ENCODE results near the gene MOB2.

MOB2 gene

GRCh38 chr11:1484695-1485503 is 1.7 kb downstream of the MOB2 start:
- DNase-seq (ENCODE audit: low read depth): no peak

GRCh38 chr11:1484061-1484671 is 2.4 kb downstream of the MOB2 start:
- no peak for DNase-seq (ENCODE audit: low read depth)

GRCh38 chr11:1483445-1483961 is 3.1 kb downstream of the MOB2 start:
- no peak for DNase-seq (ENCODE audit: low read depth)

- no peak for DNase-seq (ENCODE audit: low read depth)
These were observed 3.8 kb downstream of the MOB2 start for GRCh38 chr11:1482581-1483444.

GRCh38 chr11:1481861-1482441 is 4.6 kb downstream of the MOB2 start:
- DNase-seq (ENCODE audit: low read depth): no peak

- DNase-seq (ENCODE audit: low read depth): no peak
These were observed 5.1 kb downstream of the MOB2 start for GRCh38 chr11:1481483-1481825.

GRCh38 chr11:1480555-1481482 is 5.8 kb downstream of the MOB2 start:
- DNase-seq (ENCODE audit: low read depth): no peak

GRCh38 chr11:1480191-1480554 is 6.4 kb downstream of the MOB2 start:
- no peak for DNase-seq (ENCODE audit: low read depth)

- DNase-seq (ENCODE audit: low read depth): no peak
These were observed 6.9 kb downstream of the MOB2 start for GRCh38 chr11:1479678-1480118.

GRCh38 chr11:1479006-1479677 is 7.4 kb downstream of the MOB2 start:
- no peak for DNase-seq (ENCODE audit: low read depth)

- no peak for DNase-seq (ENCODE audit: low read depth)
These were observed 8.0 kb downstream of the MOB2 start for GRCh38 chr11:1478544-1478943.

- DNase-seq (ENCODE audit: low read depth): no peak
These were observed 8.6 kb downstream of the MOB2 start for GRCh38 chr11:1478011-1478410.

- no peak for DNase-seq (ENCODE audit: low read depth)
These were observed 9.4 kb downstream of the MOB2 start for GRCh38 chr11:1476940-1477736.

GRCh38 chr11:1475841-1476240 is 10.7 kb downstream of the MOB2 start:
- no peak for DNase-seq (ENCODE audit: low read depth)

GRCh38 chr11:1473786-1474185 is 12.8 kb downstream of the MOB2 start:
- no peak for DNase-seq (ENCODE audit: low read depth)

- DNase-seq (ENCODE audit: low read depth): no peak
These were observed 13.5 kb downstream of the MOB2 start for GRCh38 chr11:1473011-1473628.

GRCh38 chr11:1472180-1473005 is 14.2 kb downstream of the MOB2 start:
- DNase-seq (ENCODE audit: low read depth): no peak

- no peak for DNase-seq (ENCODE audit: low read depth)
These were observed 14.8 kb downstream of the MOB2 start for GRCh38 chr11:1471736-1472135.

All from activated gamma-delta T cell treated with anti-CD3 and anti-CD28 coated beads, Interleukin-2, amount 50 U/mL, for 16 hours (primary cell).